ENCODE data around the gene CDC26.
"Not testable (repeated sequence)": the region's sequence is repeated elsewhere in the genome, so short reads cannot be mapped to it uniquely, and the experiment has no call there.

CDC26 gene

GRCh38 chr9:113237026-113237425 lies 38.3 kb downstream of the CDC26 start:
- Histone ChIP-seq H3K36me3 (ENCODE audit: control insufficient read depth, insufficient read depth, low read length, severe bottlenecking) (no peaks in the 10 kb centered on the region), H3K4me1 (ENCODE audit: control insufficient read depth, insufficient read depth, low read length) (peaks cover 45% of the 10 kb centered on the region), H3K9ac (ENCODE audit: low read length) (no peak overlapping the region), H3K4me3 (ENCODE audit: low read length) (no peak overlapping the region), H3K27me3 (replicated peaks; ENCODE audit: control insufficient read depth, insufficient read depth, low read length) (no peaks in the 10 kb centered on the region), H3K9me3 (ENCODE audit: control insufficient read depth, low read length) (no peaks in the 10 kb centered on the region)
- DNase-seq (ENCODE audit: low read depth): no peak

GRCh38 chr9:113235701-113236255 lies 39.6 kb downstream of the CDC26 start:
- H3K9me3 ChIP-seq (ENCODE audit: control insufficient read depth, low read length); H3K4me3 ChIP-seq (ENCODE audit: low read length); H3K36me3 ChIP-seq (ENCODE audit: control insufficient read depth, insufficient read depth, low read length, severe bottlenecking); H3K27me3 ChIP-seq (replicated peaks; ENCODE audit: control insufficient read depth, insufficient read depth, low read length); H3K9ac ChIP-seq (ENCODE audit: low read length): not testable (repeated sequence)
- H3K4me1 ChIP-seq (ENCODE audit: control insufficient read depth, insufficient read depth, low read length): peaks cover 45% of the 10 kb centered on the region
- peak; percentile 24 for DNase-seq (ENCODE audit: low read depth)

- no peak overlapping the region for H3K9ac ChIP-seq (ENCODE audit: low read length)
- H3K4me1 ChIP-seq (ENCODE audit: control insufficient read depth, insufficient read depth, low read length): peaks cover 21% of the 10 kb centered on the region
- H3K27me3 ChIP-seq (replicated peaks; ENCODE audit: control insufficient read depth, insufficient read depth, low read length): no peaks in the 10 kb centered on the region
- H3K9me3 ChIP-seq (ENCODE audit: control insufficient read depth, low read length): no peaks in the 10 kb centered on the region
- no peak for DNase-seq (ENCODE audit: low read depth)
- H3K36me3 ChIP-seq (ENCODE audit: control insufficient read depth, insufficient read depth, low read length, severe bottlenecking): peaks cover 10% of the 10 kb centered on the region
- no peak overlapping the region for H3K4me3 ChIP-seq (ENCODE audit: low read length)
Observed at GRCh38 chr9:113231701-113232100, 43.7 kb downstream of the CDC26 start.

- H3K9ac ChIP-seq (ENCODE audit: low read length): no peak overlapping the region
- peaks cover 21% of the 10 kb centered on the region for H3K36me3 ChIP-seq (ENCODE audit: control insufficient read depth, insufficient read depth, low read length, severe bottlenecking)
- no peaks in the 10 kb centered on the region for H3K27me3 ChIP-seq (replicated peaks; ENCODE audit: control insufficient read depth, insufficient read depth, low read length)
- peaks cover 17% of the 10 kb centered on the region for H3K4me1 ChIP-seq (ENCODE audit: control insufficient read depth, insufficient read depth, low read length)
- no peak for DNase-seq (ENCODE audit: low read depth)
- no peaks in the 10 kb centered on the region for H3K9me3 ChIP-seq (ENCODE audit: control insufficient read depth, low read length)
- H3K4me3 ChIP-seq (ENCODE audit: low read length): no peak overlapping the region
Observed at GRCh38 chr9:113228130-113228665, 47.2 kb downstream of the CDC26 start.

DNA sequence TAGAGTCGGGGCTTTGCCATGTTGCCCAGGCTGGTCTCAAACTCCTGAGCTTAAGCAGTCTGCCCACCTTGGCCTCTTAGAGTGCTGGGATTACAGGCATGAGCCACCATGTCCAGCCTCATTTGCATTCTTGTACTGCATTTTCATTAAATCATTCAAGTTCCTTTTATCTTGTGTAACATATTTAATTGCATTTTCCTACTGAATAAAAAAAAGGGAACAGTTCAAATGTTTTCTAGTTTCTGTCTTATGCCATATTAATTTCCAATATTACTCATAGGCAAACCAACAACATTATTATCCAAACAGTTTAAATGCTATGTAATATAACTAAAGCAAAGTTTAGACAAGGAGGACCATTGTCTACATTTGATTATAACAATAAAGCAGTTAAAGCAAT lies 47.9 kb downstream of the CDC26 start:
- Histone ChIP-seq H3K4me3 (ENCODE audit: low read length) (no peak overlapping the region), H3K4me1 (ENCODE audit: control insufficient read depth, insufficient read depth, low read length) (peaks cover 18% of the 10 kb centered on the region), H3K36me3 (ENCODE audit: control insufficient read depth, insufficient read depth, low read length, severe bottlenecking) (peaks cover 21% of the 10 kb centered on the region), H3K9me3 (ENCODE audit: control insufficient read depth, low read length) (no peaks in the 10 kb centered on the region), H3K27me3 (replicated peaks; ENCODE audit: control insufficient read depth, insufficient read depth, low read length) (no peaks in the 10 kb centered on the region), H3K9ac (ENCODE audit: low read length) (no peak overlapping the region)
- no peak for DNase-seq (ENCODE audit: low read depth)

GRCh38 chr9:113223963-113224362 lies 51.4 kb downstream of the CDC26 start:
- Histone ChIP-seq H3K36me3 (ENCODE audit: control insufficient read depth, insufficient read depth, low read length, severe bottlenecking) (peaks cover 21% of the 10 kb centered on the region), H3K9ac (ENCODE audit: low read length) (no peak overlapping the region), H3K27me3 (replicated peaks; ENCODE audit: control insufficient read depth, insufficient read depth, low read length) (no peaks in the 10 kb centered on the region), H3K4me3 (ENCODE audit: low read length) (peak overlapping the region; percentile 99), H3K4me1 (ENCODE audit: control insufficient read depth, insufficient read depth, low read length) (peaks cover 36% of the 10 kb centered on the region), H3K9me3 (ENCODE audit: control insufficient read depth, low read length) (no peaks in the 10 kb centered on the region)
- peak; percentile 69 for DNase-seq (ENCODE audit: low read depth)

DNA sequence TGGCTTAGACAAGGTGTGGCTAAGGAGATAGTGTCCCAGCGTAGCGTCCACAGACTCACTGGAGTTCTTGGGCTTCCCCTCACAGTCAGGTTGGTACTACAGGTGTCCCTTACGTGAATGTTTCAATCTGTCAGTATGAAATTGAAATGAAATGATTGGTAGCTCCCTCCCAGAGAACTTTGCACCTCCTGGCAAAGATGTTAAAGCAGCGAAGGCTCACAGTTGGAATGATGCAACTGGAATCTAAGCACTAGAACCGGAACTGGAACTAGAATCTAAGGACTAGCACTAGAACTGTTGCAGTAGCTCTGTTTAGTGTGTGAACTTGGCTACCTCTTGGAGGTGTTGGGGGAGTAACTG lies 52.9 kb downstream of the CDC26 start:
- peak; percentile 47 for DNase-seq (ENCODE audit: low read depth)
- peaks cover 17% of the 10 kb centered on the region for H3K36me3 ChIP-seq (ENCODE audit: control insufficient read depth, insufficient read depth, low read length, severe bottlenecking)
- no peaks in the 10 kb centered on the region for H3K27me3 ChIP-seq (replicated peaks; ENCODE audit: control insufficient read depth, insufficient read depth, low read length)
- peaks cover 40% of the 10 kb centered on the region for H3K4me1 ChIP-seq (ENCODE audit: control insufficient read depth, insufficient read depth, low read length)
- H3K4me3 ChIP-seq (ENCODE audit: low read length): peak overlapping the region; percentile 99
- no peaks in the 10 kb centered on the region for H3K9me3 ChIP-seq (ENCODE audit: control insufficient read depth, low read length)
- H3K9ac ChIP-seq (ENCODE audit: low read length): peak overlapping the region; percentile 98

GRCh38 chr9:113221800-113222481 lies 53.4 kb downstream of the CDC26 start:
- Histone ChIP-seq H3K36me3 (ENCODE audit: control insufficient read depth, insufficient read depth, low read length, severe bottlenecking) (peaks cover 11% of the 10 kb centered on the region), H3K9me3 (ENCODE audit: control insufficient read depth, low read length) (no peaks in the 10 kb centered on the region), H3K9ac (ENCODE audit: low read length) (peak overlapping the region; percentile 98), H3K4me3 (ENCODE audit: low read length) (peak overlapping the region; percentile 99), H3K4me1 (ENCODE audit: control insufficient read depth, insufficient read depth, low read length) (peaks cover 40% of the 10 kb centered on the region), H3K27me3 (replicated peaks; ENCODE audit: control insufficient read depth, insufficient read depth, low read length) (no peaks in the 10 kb centered on the region)
- DNase-seq (ENCODE audit: low read depth): no peak

DNA sequence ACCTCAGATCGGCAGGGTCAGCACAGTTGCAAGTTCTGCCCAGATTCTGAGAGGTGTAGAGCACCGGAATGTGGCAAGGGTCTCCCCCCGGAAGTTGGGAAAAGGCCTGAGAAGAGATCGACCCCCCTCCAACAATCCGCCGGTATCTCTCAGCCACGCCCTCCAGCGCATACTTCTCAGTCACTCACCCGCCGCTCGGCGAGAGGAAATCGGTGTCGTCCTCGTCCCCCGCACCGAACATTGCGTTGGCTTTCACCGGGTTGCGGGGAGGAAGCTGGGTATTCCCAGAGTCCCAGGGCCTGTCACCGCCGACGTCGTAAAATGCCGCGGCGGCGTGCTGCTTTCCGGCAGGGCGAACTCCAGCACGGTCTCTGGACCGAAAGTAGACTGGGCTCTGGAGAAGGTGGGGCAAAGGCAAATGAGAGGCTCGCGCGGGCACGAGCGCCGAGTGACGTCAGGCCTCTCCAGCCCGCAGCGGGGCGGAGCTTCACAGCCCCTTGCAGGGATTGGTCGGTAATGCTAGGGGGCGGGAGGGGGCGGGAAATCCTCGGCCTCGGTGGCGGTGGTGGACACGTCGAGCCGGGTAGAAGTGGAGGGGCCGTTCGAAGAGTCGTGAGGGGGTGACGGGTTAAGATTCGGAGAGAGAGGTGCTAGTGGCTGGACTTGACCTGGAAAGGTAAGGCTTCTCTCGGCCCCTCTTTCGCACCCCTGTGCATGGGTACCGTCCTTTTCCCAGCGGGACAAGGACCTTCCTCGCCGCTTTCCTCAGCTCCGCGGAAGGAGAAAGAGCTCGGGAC lies 54.2 kb downstream of the CDC26 start, which contains the start of the genes FKBP15 and SLC31A1:
TSS of gene FKBP15 (minus strand) at position 275 of the 797 bp plus-strand sequence. CDS start at position 241, 34 bp downstream.
TSS of gene SLC31A1 (plus strand) at position 542 of the 797 bp plus-strand sequence. CDS start 34,605 bp downstream, outside the sequence.
- peak within 1 kb of the TSS; percentile 98 for H3K9ac ChIP-seq (ENCODE audit: low read length)
- DNase-seq (ENCODE audit: low read depth): peak; percentile 99
- no peaks in the 10 kb centered on the region for H3K9me3 ChIP-seq (ENCODE audit: control insufficient read depth, low read length)
- peaks cover 11% of the 10 kb centered on the region for H3K36me3 ChIP-seq (ENCODE audit: control insufficient read depth, insufficient read depth, low read length, severe bottlenecking)
- peak within 1 kb of the TSS; percentile 99 for H3K4me3 ChIP-seq (ENCODE audit: low read length)
- peaks cover 40% of the 10 kb centered on the region for H3K4me1 ChIP-seq (ENCODE audit: control insufficient read depth, insufficient read depth, low read length)
- H3K27me3 ChIP-seq (replicated peaks; ENCODE audit: control insufficient read depth, insufficient read depth, low read length): no peaks in the 10 kb centered on the region

DNA sequence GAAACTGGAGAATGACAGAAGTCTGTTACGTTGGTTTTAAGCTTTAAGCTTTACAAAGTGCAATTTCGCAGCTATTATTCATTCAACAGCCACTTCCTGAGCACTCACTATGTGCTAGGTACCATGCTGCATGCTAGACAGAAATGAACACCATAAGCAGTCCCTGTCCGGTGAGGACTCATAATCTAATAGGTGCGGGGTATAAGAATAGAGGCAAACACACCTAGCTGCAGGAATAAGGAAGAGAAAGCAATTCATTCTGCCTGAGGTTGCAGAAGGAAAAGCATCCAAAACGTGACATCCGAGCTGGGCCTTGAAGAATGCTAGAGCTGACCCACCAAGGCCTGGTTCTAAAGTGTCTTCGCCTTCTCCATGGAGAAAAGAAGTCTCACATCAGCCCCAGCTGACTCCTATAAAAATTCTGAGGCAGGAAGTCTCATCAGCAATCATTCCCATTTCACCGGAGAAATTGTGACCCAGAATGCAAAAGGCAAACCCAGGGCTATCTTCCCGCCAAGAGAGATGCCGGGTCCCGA lies 54.8 kb downstream of the CDC26 start:
- Histone ChIP-seq H3K4me1 (ENCODE audit: control insufficient read depth, insufficient read depth, low read length) (peaks cover 40% of the 10 kb centered on the region), H3K9me3 (ENCODE audit: control insufficient read depth, low read length) (no peaks in the 10 kb centered on the region), H3K27me3 (replicated peaks; ENCODE audit: control insufficient read depth, insufficient read depth, low read length) (no peaks in the 10 kb centered on the region), H3K36me3 (ENCODE audit: control insufficient read depth, insufficient read depth, low read length, severe bottlenecking) (peaks cover 11% of the 10 kb centered on the region), H3K9ac (ENCODE audit: low read length) (peak overlapping the region; percentile 98), H3K4me3 (ENCODE audit: low read length) (peak overlapping the region; percentile 99)
- no peak for DNase-seq (ENCODE audit: low read depth)

DNA sequence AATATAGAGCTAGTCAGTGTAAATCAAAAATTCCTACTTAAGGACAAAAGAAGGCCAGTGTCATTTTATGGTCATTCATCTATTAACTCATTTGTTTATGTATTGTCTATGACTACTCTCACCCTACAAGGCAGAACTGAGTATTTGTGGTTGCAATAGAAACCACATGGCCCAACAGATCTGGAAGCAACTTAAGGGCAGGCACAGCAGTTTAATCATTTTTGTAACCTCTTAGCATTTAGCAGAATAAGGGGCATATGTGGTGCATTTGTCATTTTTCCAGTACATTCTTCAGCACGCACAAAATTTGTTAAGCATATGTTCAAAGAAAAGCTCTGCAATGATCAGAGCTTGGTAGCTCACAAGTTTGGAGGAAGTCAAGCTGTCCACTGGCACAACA lies 55.4 kb downstream of the CDC26 start:
- Histone ChIP-seq H3K4me3 (ENCODE audit: low read length) (peak overlapping the region; percentile 99), H3K27me3 (replicated peaks; ENCODE audit: control insufficient read depth, insufficient read depth, low read length) (no peaks in the 10 kb centered on the region), H3K9me3 (ENCODE audit: control insufficient read depth, low read length) (no peaks in the 10 kb centered on the region), H3K9ac (ENCODE audit: low read length) (peak overlapping the region; percentile 98), H3K36me3 (ENCODE audit: control insufficient read depth, insufficient read depth, low read length, severe bottlenecking) (peaks cover 5% of the 10 kb centered on the region), H3K4me1 (ENCODE audit: control insufficient read depth, insufficient read depth, low read length) (peaks cover 40% of the 10 kb centered on the region)
- DNase-seq (ENCODE audit: low read depth): peak; percentile 54
